ENCODE data around the gene DNAJA3. TPM values are rescaled to one million over a fixed set of nuclear protein-coding genes. Genes with fewer than 3 reads are reported as not detected.

Gene DNAJA3
- total RNA-seq, 4 donors from 2014 or later = 40.6 to 51.2 (median 45.9) TPM

DNA sequence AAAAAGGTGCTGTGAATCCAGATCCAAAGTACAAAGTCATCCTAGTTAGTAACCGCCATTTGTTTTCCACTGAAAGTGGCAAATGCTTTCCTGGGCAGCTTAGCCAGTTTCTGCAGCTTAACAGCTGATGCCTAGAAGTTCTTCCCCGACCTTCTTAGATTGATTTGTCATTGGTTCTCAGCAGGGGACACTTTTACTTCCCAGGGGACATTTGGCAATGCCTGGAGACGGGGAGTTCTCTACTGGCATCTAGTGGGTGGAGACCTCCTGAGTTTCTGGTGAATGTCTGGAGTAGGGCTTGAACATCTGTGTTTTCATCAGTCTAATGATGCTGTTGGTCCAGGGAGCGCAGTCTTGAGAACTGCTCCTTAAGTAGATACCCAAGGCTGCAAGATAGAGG, 7.6 kb downstream of the DNAJA3 start:
- no peak for DNase-seq (ENCODE audit: extremely low spot score)
- no peaks in the 10 kb centered on the region for H3K9me3 ChIP-seq
- TF ChIP-seq, protein P1, sequence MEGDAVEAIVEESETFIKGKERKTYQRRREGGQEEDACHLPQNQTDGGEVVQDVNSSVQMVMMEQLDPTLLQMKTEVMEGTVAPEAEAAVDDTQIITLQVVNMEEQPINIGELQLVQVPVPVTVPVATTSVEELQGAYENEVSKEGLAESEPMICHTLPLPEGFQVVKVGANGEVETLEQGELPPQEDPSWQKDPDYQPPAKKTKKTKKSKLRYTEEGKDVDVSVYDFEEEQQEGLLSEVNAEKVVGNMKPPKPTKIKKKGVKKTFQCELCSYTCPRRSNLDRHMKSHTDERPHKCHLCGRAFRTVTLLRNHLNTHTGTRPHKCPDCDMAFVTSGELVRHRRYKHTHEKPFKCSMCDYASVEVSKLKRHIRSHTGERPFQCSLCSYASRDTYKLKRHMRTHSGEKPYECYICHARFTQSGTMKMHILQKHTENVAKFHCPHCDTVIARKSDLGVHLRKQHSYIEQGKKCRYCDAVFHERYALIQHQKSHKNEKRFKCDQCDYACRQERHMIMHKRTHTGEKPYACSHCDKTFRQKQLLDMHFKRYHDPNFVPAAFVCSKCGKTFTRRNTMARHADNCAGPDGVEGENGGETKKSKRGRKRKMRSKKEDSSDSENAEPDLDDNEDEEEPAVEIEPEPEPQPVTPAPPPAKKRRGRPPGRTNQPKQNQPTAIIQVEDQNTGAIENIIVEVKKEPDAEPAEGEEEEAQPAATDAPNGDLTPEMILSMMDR (IDR thresholded peaks at IDR 0.05) = no peak
- no peak for TF ChIP-seq POLR2AphosphoS5 (IDR thresholded peaks at IDR 0.05)
- peaks cover 0 to under 1% (median 0%) of the 10 kb centered on the region in 4 donors for H3K4me1 ChIP-seq
- H3K36me3 ChIP-seq = peaks cover 22 to 75% (median 48%) of the 10 kb centered on the region in 4 donors
- H3K27ac ChIP-seq (replicated peaks in 1 of 4) = no peak overlapping the region
- WGBS = 82% methylated on average over 4 of the region's 4 CpGs
- H3K4me3 ChIP-seq = no peak overlapping the region
- intact Hi-C loops (cut with DNase I) = no loop called here
- no peaks in the 10 kb centered on the region for H3K27me3 ChIP-seq

GRCh38 chr16:4433914-4434787, 8.5 kb downstream of the DNAJA3 start:
- no peak overlapping the region for H3K4me3 ChIP-seq
- no peaks in the 10 kb centered on the region for H3K27me3 ChIP-seq
- no peaks in the 10 kb centered on the region for H3K9me3 ChIP-seq
- no peak for TF ChIP-seq POLR2A (IDR thresholded peaks at IDR 0.05; ENCODE audit: low read depth)
- TF ChIP-seq EP300 (IDR thresholded peaks at IDR 0.05) = no peak
- no peak for TF ChIP-seq POLR2AphosphoS5 (IDR thresholded peaks at IDR 0.05)
- TF ChIP-seq, protein P1 (IDR thresholded peaks at IDR 0.05) = no peak
- peaks cover 30 to 81% (median 57%) of the 10 kb centered on the region in 4 donors for H3K36me3 ChIP-seq
- intact Hi-C loops (cut with DNase I) = no loop called here
- H3K27ac ChIP-seq (replicated peaks in 1 of 4) = no peak overlapping the region
- no peaks in the 10 kb centered on the region for H3K4me1 ChIP-seq
- no peak for DNase-seq (ENCODE audit: extremely low spot score)
- WGBS = 88% methylated on average over 12 of the region's 12 CpGs

DNA sequence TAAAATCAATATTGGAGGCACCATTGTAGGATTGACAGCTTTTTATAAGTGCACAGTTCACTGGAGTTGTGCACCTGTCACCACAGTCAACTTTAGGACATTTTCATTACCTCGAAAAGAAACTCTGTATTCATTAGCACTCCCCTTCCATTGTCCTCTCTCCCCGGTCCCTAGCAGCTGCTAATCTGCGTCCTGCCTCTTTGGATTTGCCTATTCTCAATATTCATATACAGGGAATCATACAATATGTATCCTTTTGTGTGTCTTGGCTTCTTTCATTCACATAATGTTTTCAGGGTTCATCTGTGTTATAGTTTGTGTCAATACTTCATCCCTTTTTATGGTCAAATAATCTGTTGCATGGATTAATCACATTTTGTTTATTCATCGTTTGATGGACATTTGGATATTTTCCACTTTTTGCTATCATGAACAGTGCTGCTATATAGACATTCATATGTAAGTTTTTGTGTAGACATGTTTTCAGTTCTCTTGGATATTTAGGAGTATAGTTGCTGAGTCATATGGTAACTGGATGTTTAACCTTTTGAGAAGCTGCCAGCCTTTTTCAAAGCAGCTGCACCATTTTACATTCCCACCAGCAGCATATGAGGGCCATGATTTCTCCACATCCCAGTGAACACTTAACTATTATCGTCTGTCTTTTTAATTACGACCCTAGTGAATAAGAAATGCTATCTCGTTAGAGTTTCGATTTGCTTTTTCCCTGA, 9.8 kb downstream of the DNAJA3 start:
- no peaks in the 10 kb centered on the region for H3K27me3 ChIP-seq
- TF ChIP-seq POLR2AphosphoS5 (IDR thresholded peaks at IDR 0.05) (no peak), POLR2A (IDR thresholded peaks at IDR 0.05; ENCODE audit: low read depth) (no peak), EP300 (IDR thresholded peaks at IDR 0.05) (no peak)
- TF ChIP-seq, protein P1 (IDR thresholded peaks at IDR 0.05) = no peak
- H3K36me3 ChIP-seq = peaks cover 42 to 94% (median 71%) of the 10 kb centered on the region in 4 donors
- no peak overlapping the region for H3K27ac ChIP-seq (replicated peaks in 1 of 4)
- H3K4me1 ChIP-seq = no peaks in the 10 kb centered on the region
- no peak overlapping the region for H3K4me3 ChIP-seq
- 78% methylated on average over 8 of the region's 8 CpGs for WGBS
- intact Hi-C loops (cut with DNase I) = no loop called here
- DNase-seq (ENCODE audit: extremely low spot score) = no peak
- H3K9me3 ChIP-seq = no peaks in the 10 kb centered on the region

- no peak overlapping the region for H3K4me3 ChIP-seq
- H3K27ac ChIP-seq (replicated peaks in 1 of 4) = no peak overlapping the region
- no peaks in the 10 kb centered on the region for H3K9me3 ChIP-seq
- peaks cover 61 to 97% (median 83%) of the 10 kb centered on the region in 4 donors for H3K36me3 ChIP-seq
- no peak for DNase-seq (ENCODE audit: extremely low spot score)
- TF ChIP-seq POLR2A (IDR thresholded peaks at IDR 0.05; ENCODE audit: low read depth) (no peak), EP300 (IDR thresholded peaks at IDR 0.05) (no peak), POLR2AphosphoS5 (IDR thresholded peaks at IDR 0.05) (no peak)
- TF ChIP-seq, protein P1 (IDR thresholded peaks at IDR 0.05) = no peak
- H3K27me3 ChIP-seq = no peaks in the 10 kb centered on the region
- intact Hi-C loops (cut with DNase I) = no loop called here
- H3K4me1 ChIP-seq = no peaks in the 10 kb centered on the region
- WGBS = 98% methylated on average over 3 of the region's 3 CpGs
Observed at GRCh38 chr16:4437366-4437765, 11.7 kb downstream of the DNAJA3 start.
